Panc1 (cell line): Measurements from ENCODE around the gene CTRB1. TPM values are rescaled to one million over a fixed set of nuclear protein-coding genes. Genes with fewer than 3 reads are reported as not detected.
"Not testable (repeated sequence)": the region's sequence is repeated elsewhere in the genome, so short reads cannot be mapped to it uniquely, and the experiment has no call there.

Experiments used
- ATAC-seq: fragments of 200-7000 bp; cut with Tn5 transposase; 2 replicates; pipeline ENCODE4 v1.9.1; 2020; ENCODE audit warnings: mild to moderate bottlenecking, moderate library complexity
- BruUV-seq: library from RNA; stranded (reverse); fragments of 400-500 nt; replicated peaks from 2 replicates; lab custom pipeline; 2021; lab: Mats Ljungman, UMichigan
- CTCF ChIA-PET: fragments of 300-600 bp; sonication (Branson Sonifier 250); formaldehyde crosslinking; loops from one replicate; lab custom pipeline; 2022; ENCODE audit warnings: antibody characterized with exemption; lab: Charles Lee
- POLR2A ChIA-PET: fragments of 300-600 bp; sonication (Branson Sonifier 250); formaldehyde crosslinking; loops from one replicate; lab custom pipeline; 2022; ENCODE audit warnings: antibody characterized with exemption; lab: Charles Lee
- DNase-seq: peaks from one replicate; pipeline ENCODE4 v3.0.0-alpha.2; 2010; ENCODE audit warnings: low read depth, low spot score
- H3K27ac ChIP-seq: 2 replicates; pipeline ENCODE4 v1.5.1; 2011; ENCODE audit warnings: mild to moderate bottlenecking, low read length, inconsistent platforms
- H3K27me3 ChIP-seq: fragments of 200-500 bp; sonication (Bioruptor generic); 2 replicates; pipeline ENCODE4 v1.6.0; 2014; ENCODE audit warnings: low read length, inconsistent platforms; ENCODE audit not compliant: control insufficient read depth, insufficient read depth
- H3K36me3 ChIP-seq: fragments of 200-500 bp; sonication (Bioruptor generic); 2 replicates; pipeline ENCODE4 v1.5.1; 2014; ENCODE audit warnings: inconsistent platforms, mild to moderate bottlenecking, low read length, moderate library complexity; ENCODE audit not compliant: control insufficient read depth, insufficient read depth
- H3K4me1 ChIP-seq: 2 replicates; pipeline ENCODE4 v1.5.1; 2011; ENCODE audit warnings: inconsistent platforms, mild to moderate bottlenecking, low read length, moderate library complexity; ENCODE audit not compliant: control insufficient read depth, insufficient read depth
- H3K4me3 ChIP-seq, 2 experiments: 2 replicates each; pipeline ENCODE4 v1.5.1; 2011 to 2012; ENCODE audit warnings: low read depth in 2 of 2, low read length in 2 of 2, mild to moderate bottlenecking in 2 of 2, inconsistent platforms in 1 of 2, moderate library complexity in 1 of 2
- H3K9me3 ChIP-seq: fragments of 200-500 bp; sonication (Bioruptor generic); 2 replicates; pipeline ENCODE4 v1.5.1; 2014; ENCODE audit warnings: low read depth, mild to moderate bottlenecking, inconsistent platforms, low read length, moderate library complexity; ENCODE audit not compliant: control insufficient read depth, insufficient read depth
- POLR2AphosphoS5 ChIP-seq: IDR thresholded peaks from 2 replicates; pipeline ENCODE4 v1.6.1; 2012; ENCODE audit warnings: mild to moderate bottlenecking, low read depth, low read length, moderate library complexity
- SIN3A ChIP-seq: IDR thresholded peaks from 2 replicates; pipeline ENCODE4 v1.6.1; 2012; ENCODE audit warnings: low read depth, mild to moderate bottlenecking, low read length, moderate library complexity, borderline replicate concordance; ENCODE audit not compliant: insufficient read depth
- TCF7L2 ChIP-seq: IDR thresholded peaks from 2 replicates; pipeline ENCODE4 v1.6.1; 2011; ENCODE audit warnings: mild to moderate bottlenecking, low read depth, low read length, inconsistent platforms
- in situ Hi-C: cut with HindIII; loops from 2 replicates; pipeline ENCODE4 v1.10.0; 2016; ENCODE audit warnings: low sequenced_read_pairs, low pct_unique_long_range_greater_than_20kb
- intact Hi-C: fragments of 100-400 bp; cut with micrococcal nuclease; formaldehyde crosslinking; loops from one replicate; pipeline ENCODE4 v1.10.0; 2022; ENCODE audit not compliant: unreplicated experiment
- total RNA-seq: library from RNA; stranded (reverse); gene quantifications from one replicate; pipeline ENCODE4 v1.2.1, GENCODE V29; 2021; ENCODE audit not compliant: unreplicated experiment
- TF ChIP-seq, protein P1 (sequence below), 2 experiments: IDR thresholded peaks; 2 replicates each; pipeline ENCODE4 v1.6.1; 2011 to 2012; ENCODE audit warnings: low read depth in 2 of 2, control low read depth in 1 of 2, low read length in 1 of 2, mild to moderate bottlenecking in 1 of 2, moderate library complexity in 1 of 2; ENCODE audit not compliant: insufficient read depth in 1 of 2
- TF ChIP-seq, protein P2 (sequence below): fragments of 450-650 bp; IDR thresholded peaks from 2 replicates; pipeline ENCODE4 v1.5.1; 2017; ENCODE audit warnings: mild to moderate bottlenecking

Gene CTRB1
- total RNA-seq, 1 experiment from 2014 or later = 2.7 TPM

DNA sequence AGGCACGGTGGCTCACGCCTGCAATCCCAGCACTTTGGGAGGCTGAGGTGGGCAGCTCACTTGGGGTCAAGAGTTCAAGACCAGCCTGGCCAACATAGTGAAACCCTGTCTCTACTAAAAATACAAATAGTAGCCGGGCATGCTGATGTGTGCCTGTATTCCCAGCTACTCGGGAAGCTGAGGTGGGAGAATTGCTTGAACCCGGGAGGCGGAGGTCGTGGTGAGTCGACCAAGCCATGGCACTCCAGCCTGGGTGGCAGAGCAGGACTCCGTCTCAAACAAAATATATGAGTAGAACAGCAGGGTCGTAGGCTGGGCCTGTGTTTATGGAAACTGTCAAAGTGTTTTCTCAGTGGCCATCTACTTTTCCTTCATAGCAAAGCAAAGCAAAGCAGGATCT lies 7.5 kb upstream of the CTRB1 start:
- H3K9me3 ChIP-seq, H3K36me3 ChIP-seq, intact Hi-C loops, CTCF ChIA-PET, in situ Hi-C loops, DNase-seq, BruUV-seq, ATAC-seq, H3K4me1 ChIP-seq, H3K27me3 ChIP-seq, H3K4me3 ChIP-seq, H3K27ac ChIP-seq, POLR2A ChIA-PET: not testable (repeated sequence)

DNA sequence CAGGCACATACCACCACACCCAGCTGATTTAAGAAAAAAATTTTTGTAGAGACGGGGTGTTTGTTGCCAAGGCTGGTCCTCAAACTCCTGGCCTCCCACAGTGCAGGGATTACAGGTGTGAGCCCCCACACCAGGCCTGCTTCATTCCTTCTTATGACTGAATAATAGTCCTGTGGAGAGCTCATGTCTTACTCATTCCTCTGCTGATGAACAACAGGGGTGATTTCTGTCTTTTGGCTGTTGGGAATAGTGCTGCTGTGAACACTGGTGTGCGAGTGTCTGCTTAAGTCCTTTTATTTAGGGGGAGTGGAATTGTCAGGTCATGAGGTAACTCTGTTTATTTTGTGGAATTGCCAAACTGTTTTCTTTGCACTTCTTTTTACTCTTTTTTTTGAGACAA lies 2.7 kb upstream of the CTRB1 start:
- Histone ChIP-seq H3K4me1 (no peaks in the 10 kb centered on the region), H3K36me3 (no peaks in the 10 kb centered on the region), H3K9me3 (no peaks in the 10 kb centered on the region), H3K4me3 (no peak overlapping the region), H3K27me3 (no peaks in the 10 kb centered on the region), H3K27ac (no peak overlapping the region)
- no TSS peak for BruUV-seq
- intact Hi-C loops (no loop called here), in situ Hi-C loops (no loop called here)
- ChIA-PET CTCF (no interaction called here), POLR2A (no interaction called here)
- TF ChIP-seq TCF7L2 (no peak), POLR2AphosphoS5 (no peak), SIN3A (no peak)
- TF ChIP-seq, protein P1, sequence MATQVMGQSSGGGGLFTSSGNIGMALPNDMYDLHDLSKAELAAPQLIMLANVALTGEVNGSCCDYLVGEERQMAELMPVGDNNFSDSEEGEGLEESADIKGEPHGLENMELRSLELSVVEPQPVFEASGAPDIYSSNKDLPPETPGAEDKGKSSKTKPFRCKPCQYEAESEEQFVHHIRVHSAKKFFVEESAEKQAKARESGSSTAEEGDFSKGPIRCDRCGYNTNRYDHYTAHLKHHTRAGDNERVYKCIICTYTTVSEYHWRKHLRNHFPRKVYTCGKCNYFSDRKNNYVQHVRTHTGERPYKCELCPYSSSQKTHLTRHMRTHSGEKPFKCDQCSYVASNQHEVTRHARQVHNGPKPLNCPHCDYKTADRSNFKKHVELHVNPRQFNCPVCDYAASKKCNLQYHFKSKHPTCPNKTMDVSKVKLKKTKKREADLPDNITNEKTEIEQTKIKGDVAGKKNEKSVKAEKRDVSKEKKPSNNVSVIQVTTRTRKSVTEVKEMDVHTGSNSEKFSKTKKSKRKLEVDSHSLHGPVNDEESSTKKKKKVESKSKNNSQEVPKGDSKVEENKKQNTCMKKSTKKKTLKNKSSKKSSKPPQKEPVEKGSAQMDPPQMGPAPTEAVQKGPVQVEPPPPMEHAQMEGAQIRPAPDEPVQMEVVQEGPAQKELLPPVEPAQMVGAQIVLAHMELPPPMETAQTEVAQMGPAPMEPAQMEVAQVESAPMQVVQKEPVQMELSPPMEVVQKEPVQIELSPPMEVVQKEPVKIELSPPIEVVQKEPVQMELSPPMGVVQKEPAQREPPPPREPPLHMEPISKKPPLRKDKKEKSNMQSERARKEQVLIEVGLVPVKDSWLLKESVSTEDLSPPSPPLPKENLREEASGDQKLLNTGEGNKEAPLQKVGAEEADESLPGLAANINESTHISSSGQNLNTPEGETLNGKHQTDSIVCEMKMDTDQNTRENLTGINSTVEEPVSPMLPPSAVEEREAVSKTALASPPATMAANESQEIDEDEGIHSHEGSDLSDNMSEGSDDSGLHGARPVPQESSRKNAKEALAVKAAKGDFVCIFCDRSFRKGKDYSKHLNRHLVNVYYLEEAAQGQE (IDR thresholded peaks at IDR 0.05; ENCODE audit: insufficient read depth in 1 of 2, low read depth in 2 of 2, low read length in 1 of 2) = no peak
- TF ChIP-seq, protein P2, sequence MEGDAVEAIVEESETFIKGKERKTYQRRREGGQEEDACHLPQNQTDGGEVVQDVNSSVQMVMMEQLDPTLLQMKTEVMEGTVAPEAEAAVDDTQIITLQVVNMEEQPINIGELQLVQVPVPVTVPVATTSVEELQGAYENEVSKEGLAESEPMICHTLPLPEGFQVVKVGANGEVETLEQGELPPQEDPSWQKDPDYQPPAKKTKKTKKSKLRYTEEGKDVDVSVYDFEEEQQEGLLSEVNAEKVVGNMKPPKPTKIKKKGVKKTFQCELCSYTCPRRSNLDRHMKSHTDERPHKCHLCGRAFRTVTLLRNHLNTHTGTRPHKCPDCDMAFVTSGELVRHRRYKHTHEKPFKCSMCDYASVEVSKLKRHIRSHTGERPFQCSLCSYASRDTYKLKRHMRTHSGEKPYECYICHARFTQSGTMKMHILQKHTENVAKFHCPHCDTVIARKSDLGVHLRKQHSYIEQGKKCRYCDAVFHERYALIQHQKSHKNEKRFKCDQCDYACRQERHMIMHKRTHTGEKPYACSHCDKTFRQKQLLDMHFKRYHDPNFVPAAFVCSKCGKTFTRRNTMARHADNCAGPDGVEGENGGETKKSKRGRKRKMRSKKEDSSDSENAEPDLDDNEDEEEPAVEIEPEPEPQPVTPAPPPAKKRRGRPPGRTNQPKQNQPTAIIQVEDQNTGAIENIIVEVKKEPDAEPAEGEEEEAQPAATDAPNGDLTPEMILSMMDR = no peak
- ATAC-seq (no peak), DNase-seq (no peak)

DNA sequence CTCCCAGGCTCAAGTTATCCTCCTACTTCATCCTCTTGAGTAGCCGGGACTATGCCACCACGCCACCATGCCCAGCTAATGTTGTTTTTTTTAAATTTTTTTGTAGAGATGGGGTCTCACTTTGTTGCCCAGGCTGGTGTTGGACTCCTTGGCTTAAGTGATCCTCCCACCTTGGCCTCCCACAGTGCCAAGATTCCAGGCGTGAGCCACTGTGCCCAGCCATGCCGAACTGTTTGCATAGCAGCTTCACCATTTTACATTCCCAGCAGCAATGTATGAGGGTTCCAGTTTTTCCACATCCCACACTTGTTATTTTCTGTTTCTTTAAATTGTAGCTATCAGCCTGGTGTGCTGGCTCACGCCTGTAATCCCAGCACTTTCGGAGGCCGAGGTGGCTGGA lies 2.2 kb upstream of the CTRB1 start:
- H3K4me3 ChIP-seq = no peak overlapping the region
- no peaks in the 10 kb centered on the region for H3K36me3 ChIP-seq
- TF ChIP-seq, protein P1 (IDR thresholded peaks at IDR 0.05; ENCODE audit: insufficient read depth in 1 of 2, low read depth in 2 of 2, low read length in 1 of 2) = no peak
- no TSS peak for BruUV-seq
- in situ Hi-C loops = no loop called here
- H3K27ac ChIP-seq = no peak overlapping the region
- ATAC-seq (no peak), DNase-seq (no peak)
- CTCF ChIA-PET = no interaction called here
- no peaks in the 10 kb centered on the region for H3K4me1 ChIP-seq
- no peaks in the 10 kb centered on the region for H3K9me3 ChIP-seq
- POLR2A ChIA-PET = no interaction called here
- no peaks in the 10 kb centered on the region for H3K27me3 ChIP-seq
- intact Hi-C loops = no loop called here
